Suprapubic skin (tissue), 3 donors: ENCODE results near the gene SPAG9.

Experiments used
- EP300 ChIP-seq: sonication (generic); formaldehyde crosslinking; IDR thresholded peaks from one replicate; pipeline ENCODE4 v1.6.1; 2017; ENCODE audit warnings: antibody characterized with exemption
- POLR2A ChIP-seq, 2 donors: fragments of 450-650 bp; IDR thresholded peaks; one replicate each; pipeline ENCODE4 v1.6.1; 2017; ENCODE audit warnings: antibody characterized with exemption in 2 of 2, mild to moderate bottlenecking in 2 of 2, moderate library complexity in 2 of 2
- TF ChIP-seq, protein P1 (sequence below), 2 donors: fragments of 200-600 bp in 1 of 2; fragments of 450-650 bp in 1 of 2; sonication (generic) in 1 of 2; IDR thresholded peaks; one replicate each; pipeline ENCODE4 v1.5.1; 2016 to 2019; ENCODE audit warnings: antibody characterized with exemption in 2 of 2, mild to moderate bottlenecking in 1 of 2, moderate library complexity in 1 of 2

DNA sequence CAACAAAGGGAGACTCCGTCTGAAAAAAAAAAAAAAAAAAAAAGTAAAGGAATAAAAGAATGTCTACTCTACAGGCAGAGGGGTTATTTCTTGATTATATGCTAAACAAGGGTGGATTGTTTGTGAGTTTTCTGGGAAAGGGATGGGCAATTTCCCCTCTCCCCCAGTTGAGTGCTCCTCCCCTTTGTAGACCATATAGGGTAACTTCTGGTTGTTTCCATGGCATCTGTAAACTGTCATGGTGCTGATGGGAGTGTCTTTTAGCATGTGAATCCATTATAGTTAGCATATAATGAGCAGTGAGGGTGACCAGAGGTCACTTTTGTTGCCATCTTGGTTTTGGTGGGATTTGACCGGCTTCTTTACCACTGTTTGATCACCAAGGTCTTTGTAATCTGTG lies 28.5 kb upstream of the SPAG9 start:
- TF ChIP-seq POLR2A (IDR thresholded peaks at IDR 0.05) (no peak), EP300 (no peak)
- TF ChIP-seq, protein P1, sequence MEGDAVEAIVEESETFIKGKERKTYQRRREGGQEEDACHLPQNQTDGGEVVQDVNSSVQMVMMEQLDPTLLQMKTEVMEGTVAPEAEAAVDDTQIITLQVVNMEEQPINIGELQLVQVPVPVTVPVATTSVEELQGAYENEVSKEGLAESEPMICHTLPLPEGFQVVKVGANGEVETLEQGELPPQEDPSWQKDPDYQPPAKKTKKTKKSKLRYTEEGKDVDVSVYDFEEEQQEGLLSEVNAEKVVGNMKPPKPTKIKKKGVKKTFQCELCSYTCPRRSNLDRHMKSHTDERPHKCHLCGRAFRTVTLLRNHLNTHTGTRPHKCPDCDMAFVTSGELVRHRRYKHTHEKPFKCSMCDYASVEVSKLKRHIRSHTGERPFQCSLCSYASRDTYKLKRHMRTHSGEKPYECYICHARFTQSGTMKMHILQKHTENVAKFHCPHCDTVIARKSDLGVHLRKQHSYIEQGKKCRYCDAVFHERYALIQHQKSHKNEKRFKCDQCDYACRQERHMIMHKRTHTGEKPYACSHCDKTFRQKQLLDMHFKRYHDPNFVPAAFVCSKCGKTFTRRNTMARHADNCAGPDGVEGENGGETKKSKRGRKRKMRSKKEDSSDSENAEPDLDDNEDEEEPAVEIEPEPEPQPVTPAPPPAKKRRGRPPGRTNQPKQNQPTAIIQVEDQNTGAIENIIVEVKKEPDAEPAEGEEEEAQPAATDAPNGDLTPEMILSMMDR (IDR thresholded peaks at IDR 0.05): no peak
